DMS153 treated with DMSO at 0.1 percent for 48 hours (cell line): ENCODE measurements around the gene NAB2.
"Not testable (repeated sequence)": the region's sequence is repeated elsewhere in the genome, so short reads cannot be mapped to it uniquely, and the experiment has no call there.

Source experiments
- DNase-seq: peaks from one replicate; lab custom pipeline; 2025; ENCODE audit not compliant: unreplicated experiment; lab: John Stamatoyannopoulos, UW

NAB2 gene

DNA sequence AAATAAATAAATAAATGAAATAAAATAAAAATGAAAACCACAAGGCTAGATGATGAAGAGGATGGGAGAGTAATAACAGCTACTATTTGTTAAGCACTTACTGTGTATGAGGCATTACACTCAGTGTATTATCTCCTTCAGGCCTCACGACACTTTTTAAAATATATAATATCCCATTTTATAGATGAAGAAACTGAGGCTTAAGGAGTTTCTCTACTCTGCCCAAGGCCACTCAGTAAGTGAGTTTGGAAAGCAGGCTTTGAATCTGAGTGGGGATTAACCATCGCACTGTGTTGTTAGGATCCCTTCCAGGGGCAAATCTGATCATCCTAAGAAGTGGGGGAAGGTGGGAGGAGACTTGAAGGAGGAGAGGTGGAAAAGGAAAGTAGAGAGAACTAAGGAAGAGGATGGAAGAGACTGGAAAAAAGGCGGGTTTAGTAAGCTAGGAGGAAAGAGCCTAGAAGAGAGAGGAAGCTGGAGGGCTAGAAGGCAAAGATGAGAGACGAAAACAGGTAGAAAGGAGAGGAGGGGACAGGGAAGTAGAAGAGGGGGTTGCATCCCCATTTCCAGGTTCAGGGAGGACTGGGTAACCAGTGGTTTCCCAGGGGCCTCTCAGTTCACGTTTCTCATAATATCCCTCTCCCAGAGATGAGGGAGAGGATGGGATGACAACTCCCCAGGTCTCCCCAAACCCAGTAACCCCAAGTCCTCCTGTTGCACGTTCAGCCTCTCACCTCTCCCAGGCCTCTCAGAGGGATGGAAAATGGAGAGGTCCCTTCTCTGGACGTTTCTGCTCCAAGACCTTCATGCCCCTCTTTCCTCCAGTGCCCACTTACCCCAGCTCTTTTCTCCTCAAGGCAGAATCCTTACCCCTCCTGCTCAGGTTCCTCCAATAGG, 20.5 kb downstream of the NAB2 start:
- no peak for DNase-seq

DNA sequence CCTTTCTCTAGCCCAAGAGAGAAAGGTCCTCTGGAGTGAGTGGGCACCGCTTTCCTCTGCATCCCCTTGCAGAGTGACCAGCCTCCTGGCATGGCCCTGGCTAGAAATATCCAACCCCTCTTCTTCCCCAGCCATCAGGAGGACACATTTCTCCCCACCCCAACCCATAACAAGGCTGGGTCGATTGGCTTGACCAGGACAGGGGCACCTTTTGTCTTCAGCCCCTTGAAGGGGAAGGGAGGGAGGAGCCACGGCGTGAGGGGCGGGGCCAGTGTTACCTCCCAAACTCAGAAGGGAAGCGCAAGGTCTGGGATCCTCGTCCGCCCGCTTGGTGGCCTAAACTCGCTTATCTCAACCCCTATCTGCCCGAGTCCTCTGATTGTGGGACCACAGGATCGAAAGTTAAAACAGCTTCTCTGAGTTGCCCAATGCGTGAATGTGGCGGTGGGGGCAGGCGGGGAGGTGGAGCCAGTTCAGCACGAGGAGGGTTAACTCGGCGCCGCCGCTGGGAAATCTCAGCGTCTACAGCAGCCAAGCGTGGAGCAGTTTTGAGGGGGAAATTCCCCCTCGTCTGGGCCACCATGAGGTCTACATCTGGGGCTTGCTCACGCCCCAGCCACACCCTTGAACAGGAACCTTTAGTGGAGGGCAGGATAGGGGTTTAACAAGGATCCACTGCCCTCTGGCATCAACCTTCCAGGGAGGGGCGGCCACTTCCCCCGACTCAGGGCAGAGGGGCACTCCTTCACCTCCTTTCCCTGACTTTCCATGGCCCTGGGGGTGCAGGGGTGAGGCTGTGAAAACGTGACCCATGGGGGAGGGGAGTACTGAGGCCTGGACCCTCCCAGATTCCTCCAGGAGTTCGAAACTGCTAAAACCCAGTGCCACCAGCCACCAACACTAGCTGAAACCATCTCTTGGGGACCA, 21.5 kb downstream of the NAB2 start:
- DNase-seq, result peak; percentile 20

DNA sequence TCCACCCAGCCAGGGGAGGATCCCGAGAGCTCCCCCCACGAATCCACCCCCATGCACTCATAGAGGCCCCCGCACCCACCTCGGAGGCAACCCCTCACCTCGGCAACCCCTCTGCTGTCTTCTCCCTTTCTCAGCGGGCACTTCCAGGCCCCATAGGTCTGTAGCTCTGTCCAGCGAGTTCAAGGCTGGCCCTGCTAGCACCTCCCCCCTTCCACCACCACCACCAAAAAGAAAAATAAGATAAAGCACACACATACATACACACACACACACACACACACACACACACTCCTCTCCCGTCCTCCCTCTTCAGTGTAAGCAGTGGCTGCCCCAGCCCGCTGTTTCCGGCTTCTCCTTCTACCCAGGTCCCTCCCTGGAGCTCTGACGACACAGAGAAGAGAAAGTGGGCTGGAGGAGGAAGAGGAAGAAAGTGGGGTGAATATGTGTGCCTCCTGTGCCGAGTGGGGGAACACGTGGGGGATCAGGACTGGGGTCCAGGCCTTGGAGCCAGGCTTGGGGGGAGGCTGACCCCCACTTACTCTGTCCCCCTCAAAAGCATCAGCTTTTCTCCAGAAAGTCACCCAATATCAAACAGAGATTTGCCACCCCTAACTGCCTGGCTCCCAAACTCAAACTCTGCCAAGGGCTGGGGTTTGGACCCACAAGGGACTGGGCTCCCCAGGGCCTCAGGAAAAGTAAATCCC, 22.3 kb downstream of the NAB2 start, which contains the start of gene STAT6:
STAT6 (minus strand) TSS at position 332 of the 704 bp plus-strand sequence. CDS start 3,084 bp downstream, outside the sequence.
- DNase-seq, result peak; percentile 54

DNA sequence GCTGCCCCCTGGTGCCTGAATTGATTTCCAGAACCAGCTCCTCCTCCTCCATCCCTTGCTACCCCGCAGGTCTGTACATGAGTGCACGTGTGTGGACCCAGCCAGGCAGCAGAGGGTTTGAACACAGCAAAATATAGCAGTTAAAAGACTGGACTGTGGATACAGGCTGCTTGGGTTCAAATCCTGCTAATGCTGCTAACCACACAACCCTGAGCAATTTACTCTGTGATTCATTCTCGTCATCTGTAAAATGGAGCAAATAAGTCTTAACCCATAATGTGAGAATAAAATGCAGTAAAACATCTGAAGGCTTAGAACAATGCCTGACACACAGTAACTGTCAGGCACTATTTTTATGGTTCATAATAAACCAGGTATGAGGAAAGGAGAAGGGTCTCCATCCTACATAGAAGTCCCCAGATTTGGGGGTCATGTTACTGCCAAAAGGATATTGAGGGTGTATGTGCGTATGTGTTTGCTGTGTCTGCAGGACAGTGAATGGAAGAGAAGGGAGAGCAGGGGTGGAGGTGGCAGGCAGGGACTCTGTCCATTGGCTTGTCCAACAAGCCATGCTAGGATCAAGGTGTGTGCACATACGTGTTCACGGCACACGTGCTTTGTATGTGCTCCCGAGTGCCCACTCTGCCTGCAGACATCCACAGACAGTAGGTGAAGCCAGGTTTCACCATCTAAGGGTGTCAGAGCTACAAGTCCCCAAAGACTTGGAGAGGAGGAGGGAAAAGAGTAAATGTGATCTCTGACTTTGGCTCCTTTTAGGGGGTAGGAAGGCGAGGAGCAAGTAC, 23.8 kb downstream of the NAB2 start:
- DNase-seq, result no peak

DNA sequence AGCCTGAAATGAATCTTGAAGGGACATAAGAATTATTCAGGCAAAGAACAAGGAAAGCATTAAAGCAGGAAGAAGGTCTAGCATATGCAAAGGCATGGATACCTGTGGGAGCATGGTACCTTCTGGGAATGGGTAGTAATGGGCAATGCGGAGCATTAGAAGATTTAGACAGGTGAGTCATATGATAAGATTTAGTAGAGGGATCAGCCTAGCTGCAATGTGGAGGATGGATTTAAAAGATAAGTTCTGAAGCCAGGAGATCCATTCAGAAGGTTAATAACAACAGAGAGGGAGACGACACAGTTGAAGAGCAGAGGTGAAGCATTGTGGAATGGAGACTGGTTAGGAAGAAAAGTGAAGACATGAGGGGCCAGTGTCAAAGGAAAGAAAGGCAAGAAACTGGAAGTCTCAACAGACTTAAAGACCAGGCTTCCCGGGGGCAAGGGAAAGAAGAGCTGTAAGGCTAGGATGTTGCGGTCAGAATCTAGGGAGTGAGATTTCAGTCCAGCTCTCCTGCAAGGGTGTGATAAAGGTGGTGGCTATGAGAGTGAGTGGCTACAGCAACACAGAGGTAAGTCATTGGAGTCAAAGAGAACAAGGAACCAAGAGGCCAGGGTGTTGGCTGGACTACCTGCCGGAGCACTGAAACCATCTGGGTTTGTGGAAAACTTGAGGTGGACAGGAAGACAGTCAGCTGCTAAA, 27.8 kb downstream of the NAB2 start:
- DNase-seq, result no peak

DNA sequence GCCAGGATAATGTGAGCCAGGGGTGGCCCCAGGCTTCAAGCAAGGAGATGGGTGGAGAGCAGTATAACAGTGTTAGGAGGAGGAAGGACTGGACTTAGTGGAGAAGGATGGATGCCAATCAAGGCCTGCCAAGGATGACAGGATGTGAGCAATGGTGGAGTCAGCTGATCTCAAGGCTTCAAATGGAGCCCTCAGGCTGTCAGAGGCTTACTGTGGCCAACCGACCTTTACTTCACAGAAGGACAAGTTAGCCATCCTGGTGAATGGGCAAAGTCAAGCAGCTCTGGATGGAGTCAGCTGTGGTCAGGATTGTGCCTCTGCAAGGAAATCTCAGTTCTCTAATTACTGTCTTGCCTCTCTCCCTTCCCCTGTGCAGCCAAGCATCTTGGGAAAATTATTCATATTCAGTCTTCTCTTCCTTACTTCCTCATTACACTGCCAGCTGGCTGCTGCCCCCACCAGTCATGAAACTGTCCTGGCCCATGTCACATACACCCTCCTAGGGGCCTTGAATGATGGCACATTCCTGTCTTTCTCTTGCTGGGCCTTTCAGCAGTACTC, 29.9 kb downstream of the NAB2 start:
- no peak for DNase-seq

DNA sequence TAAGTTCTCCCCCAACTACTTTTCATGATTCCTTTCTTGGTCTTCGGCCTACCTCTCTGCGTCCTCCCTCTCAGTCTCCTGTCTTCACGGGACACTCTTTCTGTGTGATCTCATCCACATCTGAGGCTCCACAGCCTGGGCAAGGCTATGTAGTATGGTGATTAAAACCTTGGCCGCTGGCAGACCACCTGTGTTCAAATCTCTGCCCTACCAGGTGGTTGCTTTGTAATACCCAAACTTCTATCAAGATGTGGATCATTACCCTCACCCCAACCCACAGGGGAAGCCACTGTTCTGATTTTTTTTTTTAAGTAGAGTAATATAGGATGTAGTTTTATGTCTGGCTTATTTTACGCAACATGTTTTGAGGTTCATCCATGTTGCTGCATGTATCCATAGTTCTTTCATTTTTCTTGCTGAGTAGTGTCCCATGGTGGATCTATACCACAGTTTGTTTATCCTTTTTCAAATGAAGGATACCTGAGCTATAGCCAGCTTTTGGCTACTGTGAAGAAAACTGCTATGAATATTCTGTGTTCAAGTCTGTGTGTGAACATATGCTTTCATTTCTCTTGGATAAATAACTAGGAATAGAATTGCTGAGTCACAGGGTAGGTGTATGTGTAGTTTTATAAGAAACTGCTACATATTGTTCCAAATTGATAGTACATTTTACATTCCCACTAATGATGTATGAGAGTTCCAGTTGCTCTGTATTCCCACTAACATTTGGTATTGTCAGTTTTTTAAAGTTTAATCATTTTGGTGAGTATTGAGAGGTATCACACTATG, 30.6 kb downstream of the NAB2 start:
- DNase-seq, result no peak

DNA sequence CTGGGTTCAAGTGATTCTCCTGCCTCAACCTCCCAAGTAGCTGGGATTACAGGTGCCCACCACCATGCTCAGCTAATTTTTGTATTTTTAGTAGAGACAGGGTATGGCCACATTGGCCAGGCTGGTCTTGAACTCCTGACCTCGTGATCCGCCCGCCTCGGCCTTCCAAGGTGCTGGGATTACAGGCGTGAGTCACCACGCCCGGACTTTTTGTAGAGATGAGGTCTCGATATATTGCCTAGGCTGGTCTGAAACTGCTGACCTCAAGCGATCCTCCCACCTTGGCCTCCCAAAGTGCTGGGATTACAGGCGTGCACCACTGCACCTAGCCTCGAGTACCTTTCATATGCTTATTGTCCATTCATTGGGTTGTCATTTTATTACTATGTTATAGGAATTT, 31.8 kb downstream of the NAB2 start:
- not testable (repeated sequence) for DNase-seq

DNA sequence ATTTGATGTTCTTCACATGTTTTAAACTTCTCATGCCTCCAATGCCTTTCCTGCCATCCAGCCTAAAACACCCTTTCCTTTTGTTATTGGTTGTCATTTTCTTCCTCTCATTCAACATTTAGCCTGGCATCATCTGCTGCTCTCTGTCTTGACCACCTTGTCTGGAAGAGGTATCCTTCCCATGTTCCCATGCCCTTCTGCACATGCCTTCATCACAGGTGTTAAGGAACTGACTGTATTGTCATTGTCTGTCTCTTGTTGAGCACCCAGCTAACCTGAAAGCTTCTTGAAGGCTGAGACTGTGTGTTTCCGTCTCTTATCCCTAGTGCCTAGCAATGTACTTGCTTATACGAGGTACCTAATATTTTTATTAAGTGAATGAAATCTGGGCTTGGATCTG, 34.9 kb downstream of the NAB2 start:
- DNase-seq, result no peak

DNA sequence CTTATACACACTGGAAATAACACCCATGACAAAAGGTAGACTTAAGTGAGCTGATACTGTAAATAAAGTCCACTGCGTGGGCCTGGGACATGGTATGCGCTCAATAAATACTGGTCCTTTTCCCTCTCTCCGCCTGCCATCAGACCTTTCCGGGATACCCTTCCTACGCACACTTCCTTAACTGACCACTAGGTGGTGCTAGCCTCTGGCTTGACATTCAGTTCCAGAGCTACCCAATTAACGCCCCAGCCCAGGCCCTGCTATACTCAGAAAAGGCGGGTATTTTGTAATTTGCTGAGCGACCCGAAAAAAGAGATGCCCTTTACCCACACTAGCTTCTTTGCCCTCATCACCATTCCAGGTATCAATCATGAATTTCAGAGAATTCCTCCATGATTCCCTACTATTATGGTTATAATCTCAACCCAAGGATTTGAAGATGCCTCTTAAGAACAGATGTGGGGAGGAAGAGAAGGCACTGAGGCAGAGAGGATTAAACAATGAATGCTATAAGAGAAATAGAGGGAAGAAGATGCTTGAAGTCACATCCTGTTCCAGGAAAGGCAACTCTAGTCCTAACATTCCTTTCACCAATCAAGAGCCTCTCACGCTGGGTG, 35.5 kb downstream of the NAB2 start:
- peak; percentile 47 for DNase-seq

DNA sequence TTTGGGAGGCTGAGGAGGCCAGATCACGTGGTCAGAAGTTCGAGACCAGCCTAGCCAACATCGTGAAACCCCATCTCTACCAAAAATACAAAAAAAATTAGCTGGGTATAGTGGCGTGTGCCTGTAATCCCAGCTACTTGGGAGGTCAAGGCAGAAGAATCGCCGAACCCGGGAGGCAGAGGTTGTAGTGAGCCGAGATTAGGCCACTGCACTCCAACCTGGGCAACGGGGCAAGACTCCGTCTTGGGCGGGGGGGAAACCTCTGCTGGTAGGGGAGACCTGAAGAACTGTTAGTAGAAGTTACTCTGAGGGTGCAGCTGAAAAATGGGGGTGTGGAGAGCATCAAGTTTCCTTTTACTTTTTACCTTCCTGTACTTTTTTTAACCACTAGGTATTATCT, 37.1 kb downstream of the NAB2 start:
- no peak for DNase-seq

DNA sequence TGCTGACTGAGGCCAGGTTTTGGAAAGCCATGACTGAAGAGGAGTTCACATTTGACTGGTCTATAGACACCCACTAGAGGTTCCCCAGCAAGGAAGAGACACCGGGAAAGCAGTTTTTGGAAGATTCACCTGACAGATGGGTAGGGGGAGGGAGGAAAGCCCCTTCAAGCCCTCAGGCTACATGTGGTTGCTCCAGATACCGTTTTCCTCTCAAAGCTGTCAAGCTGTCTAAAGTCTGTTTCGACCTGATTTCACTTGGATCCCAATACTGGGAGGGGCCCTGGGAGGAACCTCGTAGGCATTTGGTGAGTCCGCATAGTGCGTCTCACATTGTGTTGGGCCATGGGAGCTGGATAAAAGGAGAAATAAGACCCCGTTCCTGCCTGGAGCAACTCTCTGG, 37.6 kb downstream of the NAB2 start:
- no peak for DNase-seq

DNA sequence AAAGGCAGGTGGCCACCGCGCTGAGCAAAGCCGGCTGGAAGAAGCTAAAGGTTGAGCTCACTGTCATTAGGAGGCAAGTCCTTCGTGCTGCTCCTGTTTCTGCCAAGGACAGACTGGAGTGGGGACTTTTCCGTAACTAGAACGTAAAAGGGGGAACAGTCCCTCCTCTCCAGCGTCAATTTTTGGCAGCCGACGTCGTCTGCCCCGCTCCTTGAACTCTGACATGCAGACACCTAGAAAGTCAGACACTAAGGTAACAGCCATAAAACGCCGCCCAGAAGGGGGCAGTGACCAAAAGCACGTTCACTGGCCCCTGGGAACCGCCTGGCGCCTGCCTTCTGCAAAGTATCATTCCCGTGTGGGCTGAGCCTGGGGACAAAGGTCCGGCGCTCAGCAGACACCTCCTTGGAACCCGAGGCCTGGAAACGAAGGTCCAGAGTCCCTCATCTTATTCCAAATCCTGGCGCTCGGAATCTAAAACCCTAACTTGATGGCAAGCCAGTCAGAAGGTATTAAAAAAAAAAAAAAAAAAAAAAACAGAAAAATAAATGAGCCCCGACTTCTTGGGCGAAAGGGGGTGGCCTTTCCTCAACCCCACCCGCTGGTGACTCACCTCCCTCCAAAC, 38.3 kb downstream of the NAB2 start:
- DNase-seq, result peak; percentile 61

DNA sequence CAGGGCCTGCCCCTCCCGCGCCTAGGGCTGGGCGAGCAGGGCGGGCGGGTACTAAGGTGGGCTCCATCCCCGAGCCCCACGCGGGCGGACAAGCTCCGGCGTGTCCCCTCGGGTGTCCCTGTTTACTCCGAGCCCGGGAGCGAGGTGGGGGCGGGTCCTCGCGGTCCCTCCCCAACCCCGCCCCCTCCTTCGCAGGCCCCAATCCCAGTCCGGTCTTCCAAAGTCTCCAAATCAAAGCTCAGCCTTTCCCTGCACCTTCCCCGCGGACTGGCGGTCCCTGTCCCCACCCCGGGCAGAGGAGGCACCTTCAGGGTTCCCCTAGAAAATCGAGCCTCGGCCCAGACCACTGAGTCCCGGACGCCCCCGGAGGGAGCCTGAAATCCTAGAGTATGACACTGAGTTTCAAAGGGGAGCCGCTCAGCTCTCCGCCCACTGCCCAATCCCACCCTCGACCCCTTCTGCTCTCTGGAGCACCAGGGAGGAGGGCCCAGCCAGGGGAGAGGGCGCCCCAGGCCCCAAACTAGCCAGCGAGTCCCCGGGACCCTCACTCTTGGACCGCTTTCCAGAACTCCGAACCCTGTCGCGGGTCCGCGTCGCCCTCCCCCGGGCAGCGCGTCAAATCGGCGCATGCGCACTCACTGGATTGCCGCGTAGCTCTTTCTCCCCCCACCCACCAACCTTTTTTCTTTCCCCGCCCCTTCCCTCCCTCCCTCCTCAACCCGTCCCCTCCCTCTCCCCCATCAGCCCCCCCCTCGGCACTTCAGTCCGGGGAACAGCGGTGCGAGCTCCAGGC, 39.0 kb downstream of the NAB2 start, which contains the start of gene LRP1:
LRP1 (plus strand) TSS at position 758 of the 793 bp plus-strand sequence. CDS start 482 bp downstream, outside the sequence.
- peak; percentile 54 for DNase-seq

DNA sequence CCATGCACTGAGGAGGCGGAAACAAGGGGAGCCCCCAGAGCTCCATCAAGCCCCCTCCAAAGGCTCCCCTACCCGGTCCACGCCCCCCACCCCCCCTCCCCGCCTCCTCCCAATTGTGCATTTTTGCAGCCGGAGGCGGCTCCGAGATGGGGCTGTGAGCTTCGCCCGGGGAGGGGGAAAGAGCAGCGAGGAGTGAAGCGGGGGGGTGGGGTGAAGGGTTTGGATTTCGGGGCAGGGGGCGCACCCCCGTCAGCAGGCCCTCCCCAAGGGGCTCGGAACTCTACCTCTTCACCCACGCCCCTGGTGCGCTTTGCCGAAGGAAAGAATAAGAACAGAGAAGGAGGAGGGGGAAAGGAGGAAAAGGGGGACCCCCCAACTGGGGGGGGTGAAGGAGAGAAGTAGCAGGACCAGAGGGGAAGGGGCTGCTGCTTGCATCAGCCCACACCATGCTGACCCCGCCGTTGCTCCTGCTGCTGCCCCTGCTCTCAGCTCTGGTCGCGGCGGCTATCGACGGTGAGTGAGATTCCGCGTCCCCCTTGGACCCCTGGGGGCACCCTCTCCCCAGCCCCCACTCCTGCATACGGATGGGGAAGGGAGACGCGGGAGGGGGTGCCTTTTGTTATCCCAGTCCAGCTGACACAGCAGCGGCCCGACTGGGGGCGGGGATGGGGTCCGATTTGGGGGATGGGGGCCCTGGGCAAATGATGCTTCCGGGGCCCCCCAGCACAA, 39.8 kb downstream of the NAB2 start:
- DNase-seq, result no peak

DNA sequence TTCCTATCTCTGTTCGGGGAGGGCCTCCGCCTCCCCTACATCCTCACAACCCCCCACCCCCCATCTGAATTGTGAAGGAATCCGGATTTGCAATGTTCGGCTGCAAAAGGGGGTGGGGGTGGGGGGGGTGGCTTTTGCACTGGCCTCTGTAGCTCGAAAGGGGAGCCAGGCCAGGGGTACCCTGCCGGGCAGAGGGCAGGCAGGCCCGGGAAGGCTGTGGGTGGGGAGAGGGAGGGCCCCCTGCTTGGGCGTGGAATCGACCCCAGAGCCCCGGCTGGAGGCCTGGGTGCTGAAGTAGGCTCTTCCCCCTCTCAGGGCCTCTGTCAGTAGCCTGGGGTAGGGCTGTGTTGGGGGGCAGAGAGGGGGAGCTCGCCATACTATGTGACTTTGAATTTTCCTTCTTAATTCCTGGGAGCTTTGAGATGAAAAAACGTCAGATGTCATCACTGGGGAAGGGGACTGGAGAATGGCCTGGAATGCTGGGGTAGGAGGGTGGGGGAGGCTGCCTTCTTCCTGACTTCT, 40.5 kb downstream of the NAB2 start:
- DNase-seq, result no peak
